Prostate gland (tissue), 2 donors: ENCODE measurements around the gene PRPF6.

Experiments used
- CTCF ChIP-seq, 4 experiments: fragments of 200-600 bp in 2 of 4; fragments of 450-650 bp in 2 of 4; sonication (generic) in 2 of 4; IDR thresholded peaks; 1 replicate in 3 of 4; 2 replicates in 1 of 4; pipeline ENCODE4 v1.5.1; 2016 to 2019; ENCODE audit warnings: antibody characterized with exemption in 4 of 4, mild to moderate bottlenecking in 2 of 4, moderate library complexity in 2 of 4
- POLR2A ChIP-seq: fragments of 450-650 bp; IDR thresholded peaks from one replicate; pipeline ENCODE4 v1.6.1; 2016; ENCODE audit warnings: antibody characterized with exemption, mild to moderate bottlenecking

- TF ChIP-seq POLR2A (no peak), CTCF (IDR thresholded peaks at IDR 0.05) (no peak)
These were observed 18.2 kb upstream of the PRPF6 start for GRCh38 chr20:63962426-63963347.
